B cell (primary cell): ENCODE data around the gene ZC3H10. TPM values are rescaled to one million over a fixed set of nuclear protein-coding genes. Genes with fewer than 3 reads are reported as not detected.

ENCODE experiments used
- ATAC-seq: fragments of 200-7000 bp; cut with Tn5 transposase; one replicate; pipeline ENCODE4 v1.10.0; 2021; ENCODE audit warnings: low read depth, mild to moderate bottlenecking, moderate number of reproducible peaks, moderate library complexity
- CTCF ChIA-PET: fragments of 350-600 bp; sonication (Branson Sonifier 250); formaldehyde crosslinking; loops from one replicate; lab custom pipeline; 2021; ENCODE audit warnings: antibody characterized with exemption, inconsistent platforms; lab: Charles Lee
- POLR2A ChIA-PET: fragments of 350-600 bp; sonication (Branson Sonifier 250); formaldehyde crosslinking; loops from one replicate; lab custom pipeline; 2021; ENCODE audit warnings: antibody characterized with exemption; lab: Charles Lee
- DNase-seq: peaks from one replicate; pipeline ENCODE4 v3.0.0; 2013
- H2AFZ ChIP-seq: 2 replicates; pipeline ENCODE4 v1.6.1; 2012; ENCODE audit warnings: mild to moderate bottlenecking, low read depth, low read length; ENCODE audit not compliant: insufficient read depth, poor library complexity, severe bottlenecking
- H3K27ac ChIP-seq, 2 donors: 1 replicate in 1 of 2; 2 replicates in 1 of 2; pipeline ENCODE4 v1.5.1; 2012 to 2013; ENCODE audit warnings: low read length in 2 of 2, mild to moderate bottlenecking in 2 of 2, moderate library complexity in 1 of 2
- H3K27me3 ChIP-seq, 4 experiments: fragments of 200-600 bp in 1 of 4; sonication (generic) in 1 of 4; replicated peaks in 1 of 4; 1 replicate in 2 of 4; 2 replicates in 2 of 4; pipeline versions ENCODE4 v1.6.1 to v1.7.0; 2013 to 2016; ENCODE audit warnings: low read length in 3 of 4, mild to moderate bottlenecking in 2 of 4, mixed read lengths in 1 of 4, moderate library complexity in 1 of 4; ENCODE audit not compliant: insufficient read depth in 4 of 4, control insufficient read depth in 3 of 4; ENCODE audit errors: control extremely low read depth in 1 of 4
- H3K36me3 ChIP-seq, 2 experiments: replicated peaks in 1 of 2; 1 replicate in 1 of 2; 2 replicates in 1 of 2; pipeline versions ENCODE4 v1.6.1 to v1.7.1; 2013; ENCODE audit warnings: low read length in 1 of 2; ENCODE audit not compliant: insufficient read depth in 2 of 2, control insufficient read depth in 1 of 2; ENCODE audit errors: control extremely low read depth in 1 of 2, extremely low read depth in 1 of 2
- H3K4me1 ChIP-seq, 2 donors: fragments of 200-600 bp in 1 of 2; sonication (generic) in 1 of 2; 1 replicate in 1 of 2; 2 replicates in 1 of 2; pipeline versions ENCODE4 v1.5.1 to v1.6.1; 2013 to 2017; ENCODE audit warnings: low read length in 2 of 2; ENCODE audit not compliant: control insufficient read depth in 2 of 2, insufficient read depth in 2 of 2
- H3K4me2 ChIP-seq: replicated peaks from 2 replicates; pipeline ENCODE3; 2012; ENCODE audit warnings: mild to moderate bottlenecking, low read depth, low read length; ENCODE audit not compliant: poor library complexity, severe bottlenecking
- H3K4me3 ChIP-seq, 5 experiments: fragments of 200-600 bp in 1 of 5; sonication (generic) in 1 of 5; 1 replicate in 3 of 5; 2 replicates in 2 of 5; pipeline versions ENCODE4 v1.5.1 to v1.7.0; 2011 to 2016; ENCODE audit warnings: low read length in 4 of 5, mild to moderate bottlenecking in 4 of 5, low read depth in 2 of 5, control low read depth in 1 of 5, moderate library complexity in 1 of 5; ENCODE audit not compliant: insufficient read depth in 1 of 5; ENCODE audit errors: control extremely low read depth in 1 of 5, extremely low read depth in 1 of 5
- H3K79me2 ChIP-seq: fragments of 200-600 bp; sonication (generic); one replicate; pipeline ENCODE4 v1.6.0; 2016; ENCODE audit warnings: low read length; ENCODE audit not compliant: control insufficient read depth, insufficient read depth
- H3K9ac ChIP-seq: fragments of 200-600 bp; sonication (generic); 2 replicates; pipeline ENCODE4 v1.6.1; 2017; ENCODE audit warnings: mild to moderate bottlenecking, low read length, moderate library complexity
- H3K9me3 ChIP-seq, 3 donors: one replicate each; pipeline versions ENCODE4 v1.6.1 to v1.7.1; 2013; ENCODE audit warnings: low read length in 2 of 3; ENCODE audit not compliant: control insufficient read depth in 2 of 3, insufficient read depth in 1 of 3; ENCODE audit errors: control extremely low read depth in 1 of 3
- H4K20me1 ChIP-seq: 2 replicates; pipeline ENCODE4 v1.6.0; 2012; ENCODE audit warnings: mild to moderate bottlenecking, low read length; ENCODE audit not compliant: insufficient read depth, control insufficient read depth, poor library complexity, severe bottlenecking
- H3K27ac Mint-ChIP-seq: one replicate; pipeline ENCODE4 v1.8.0; 2021; ENCODE audit warnings: mixed read lengths
- H3K27me3 Mint-ChIP-seq: one replicate; pipeline ENCODE4 v1.8.0; 2021; ENCODE audit warnings: mixed read lengths
- H3K4me1 Mint-ChIP-seq: one replicate; pipeline ENCODE4 v1.8.0; 2021; ENCODE audit warnings: mixed read lengths
- H3K4me3 Mint-ChIP-seq: one replicate; pipeline ENCODE4 v1.8.0; 2021; ENCODE audit warnings: mixed read lengths
- H3K9me3 Mint-ChIP-seq: one replicate; pipeline ENCODE4 v1.8.0; 2022; ENCODE audit warnings: mixed read lengths; ENCODE audit not compliant: insufficient read depth
- EZH2 ChIP-seq: IDR thresholded peaks from 2 replicates; pipeline ENCODE4 v1.6.1; 2012; ENCODE audit warnings: borderline replicate concordance, low read depth, mild to moderate bottlenecking, moderate library complexity, low read length; ENCODE audit not compliant: insufficient read depth, poor library complexity, severe bottlenecking
- WGBS: methylation state at CpG from one replicate; pipeline ENCODE4 v1.1.5; 2013; ENCODE audit warnings: missing lambda C conversion rate; ENCODE audit not compliant: insufficient coverage; 5-methylcytosine and 5-hydroxymethylcytosine counted together
- intact Hi-C: fragments of 100-400 bp; cut with micrococcal nuclease; formaldehyde crosslinking; loops from one replicate; pipeline ENCODE4 v1.10.0; 2022
- polyA minus RNA-seq: library from RNA; depleted of rRNA, polyadenylated mRNA; stranded (reverse); fragments of >200 nt; gene quantifications from 2 replicates; pipeline ENCODE4 v1.2.3, GENCODE V29; 2012
- polyA plus RNA-seq: library from polyadenylated mRNA; depleted of rRNA; stranded (reverse); fragments of >200 nt; gene quantifications from 2 replicates; pipeline ENCODE4 v1.2.3, GENCODE V29; 2012
- total RNA-seq, 2 donors: library from RNA; stranded (reverse); fragments of 120-200 nt in 1 of 2; gene quantifications; 1 replicate in 1 of 2; 2 replicates in 1 of 2; pipeline versions ENCODE4 v1.2.3 to v1.2.4, GENCODE V29; 2013 to 2022
- TF ChIP-seq, protein P1 (sequence below): fragments of 200-600 bp; IDR thresholded peaks from one replicate; pipeline ENCODE4 v1.8.0; 2022; ENCODE audit warnings: antibody characterized with exemption, mild to moderate bottlenecking

ZC3H10 gene, protein sequence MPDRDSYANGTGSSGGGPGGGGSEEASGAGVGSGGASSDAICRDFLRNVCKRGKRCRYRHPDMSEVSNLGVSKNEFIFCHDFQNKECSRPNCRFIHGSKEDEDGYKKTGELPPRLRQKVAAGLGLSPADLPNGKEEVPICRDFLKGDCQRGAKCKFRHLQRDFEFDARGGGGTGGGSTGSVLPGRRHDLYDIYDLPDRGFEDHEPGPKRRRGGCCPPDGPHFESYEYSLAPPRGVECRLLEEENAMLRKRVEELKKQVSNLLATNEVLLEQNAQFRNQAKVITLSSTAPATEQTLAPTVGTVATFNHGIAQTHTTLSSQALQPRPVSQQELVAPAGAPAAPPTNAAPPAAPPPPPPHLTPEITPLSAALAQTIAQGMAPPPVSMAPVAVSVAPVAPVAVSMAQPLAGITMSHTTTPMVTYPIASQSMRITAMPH
- total RNA-seq (21.7 and 25.5 TPM in 2 replicates), polyA plus RNA-seq (3.3 and 4.7 TPM in 2 replicates), polyA minus RNA-seq (16.5 and 17.7 TPM in 2 replicates)
- total RNA-seq (2013): 14.8 TPM

GRCh38 chr12:56117778-56118687 lies at the start of gene ZC3H10:
ZC3H10 (plus strand) TSS chr12:56118266; CDS start chr12:56120563, 2,297 bp downstream.
- Mint-ChIP-seq H3K27me3 (no peaks in the 10 kb centered on the region), H3K27ac (peak within 1 kb of the TSS; percentile 99), H3K4me3 (peak within 1 kb of the TSS; percentile 99), H3K9me3 (no peaks in the 10 kb centered on the region), H3K4me1 (peaks cover 36% of the 10 kb centered on the region)
- H3K9me3 ChIP-seq: no peaks in the 10 kb centered on the region
- peak; percentile 76 for ATAC-seq
- peak within 1 kb of the TSS; percentile 95 for H3K9ac ChIP-seq
- peak within 1 kb of the TSS; percentile 79 for H2AFZ ChIP-seq
- peaks cover 17 to 30% of the 10 kb centered on the region in 2 donors for H3K4me1 ChIP-seq
- no peaks in the 10 kb centered on the region for H3K27me3 ChIP-seq
- peaks cover 48% of the 10 kb centered on the region for H3K79me2 ChIP-seq
- DNase-seq: peak; percentile 99
- TF ChIP-seq EZH2: no peak
- TF ChIP-seq, protein P1, sequence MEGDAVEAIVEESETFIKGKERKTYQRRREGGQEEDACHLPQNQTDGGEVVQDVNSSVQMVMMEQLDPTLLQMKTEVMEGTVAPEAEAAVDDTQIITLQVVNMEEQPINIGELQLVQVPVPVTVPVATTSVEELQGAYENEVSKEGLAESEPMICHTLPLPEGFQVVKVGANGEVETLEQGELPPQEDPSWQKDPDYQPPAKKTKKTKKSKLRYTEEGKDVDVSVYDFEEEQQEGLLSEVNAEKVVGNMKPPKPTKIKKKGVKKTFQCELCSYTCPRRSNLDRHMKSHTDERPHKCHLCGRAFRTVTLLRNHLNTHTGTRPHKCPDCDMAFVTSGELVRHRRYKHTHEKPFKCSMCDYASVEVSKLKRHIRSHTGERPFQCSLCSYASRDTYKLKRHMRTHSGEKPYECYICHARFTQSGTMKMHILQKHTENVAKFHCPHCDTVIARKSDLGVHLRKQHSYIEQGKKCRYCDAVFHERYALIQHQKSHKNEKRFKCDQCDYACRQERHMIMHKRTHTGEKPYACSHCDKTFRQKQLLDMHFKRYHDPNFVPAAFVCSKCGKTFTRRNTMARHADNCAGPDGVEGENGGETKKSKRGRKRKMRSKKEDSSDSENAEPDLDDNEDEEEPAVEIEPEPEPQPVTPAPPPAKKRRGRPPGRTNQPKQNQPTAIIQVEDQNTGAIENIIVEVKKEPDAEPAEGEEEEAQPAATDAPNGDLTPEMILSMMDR: peak; percentile 61
- WGBS: under 1% methylated on average over 60 of the region's 61 CpGs
- peak within 1 kb of the TSS; percentile 85 for H3K4me2 ChIP-seq
- H3K36me3 ChIP-seq: peaks cover 0 to 36% of the 10 kb centered on the region in 2 experiments
- H3K4me3 ChIP-seq: peak within 1 kb of the TSS; percentile 66 to 99 (median 97)
- ChIA-PET POLR2A (interaction anchor here (0.6 to 4.4 kb wide), 18 partner anchors 10 to 516 kb away, joined by 3 to 49 read pairs (median 6); partner anchors contain the start of genes ANKRD52, ESYT1, MYL6 and MYL6B), CTCF (interaction anchor here (0.6 to 13.8 kb wide), 38 partner anchors 9 to 993 kb away, joined by 3 to 247 read pairs (median 4); partner anchors contain the start of genes ANKRD52, CNPY2, ERBB3 and ESYT1)
- intact Hi-C loops: loop anchor here (1.0 to 5.0 kb wide), 17 partner anchors 8 to 1634 kb away; partner anchors contain the start of genes ANKRD52, CDK4, COQ10A and CS
- peak within 1 kb of the TSS; percentile 94 to 95 for H3K27ac ChIP-seq
- H4K20me1 ChIP-seq: peaks cover 4% of the 10 kb centered on the region
